Measurements from ENCODE around the gene ADGRG7.

DNA sequence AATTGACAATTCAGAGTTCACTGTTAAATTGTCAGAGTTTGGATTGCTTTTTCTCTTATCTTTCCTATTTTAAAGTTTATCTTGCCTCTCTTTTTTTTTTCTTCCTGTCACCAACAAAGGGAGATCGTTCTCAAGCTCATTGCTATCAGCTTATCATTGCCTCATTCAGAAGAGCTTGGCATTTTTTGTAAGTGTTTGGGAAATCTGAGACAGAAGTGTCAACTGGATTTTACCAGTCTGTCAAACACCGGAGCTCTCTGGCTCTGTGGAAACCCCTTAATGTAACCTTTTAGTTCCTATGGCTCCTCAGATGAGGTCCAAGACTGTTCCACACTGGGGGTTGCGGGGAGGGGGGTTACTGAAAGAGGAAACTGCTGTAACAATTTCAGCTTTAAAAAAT is 89.3 kb downstream of the ADGRG7 start:
- TF ChIP-seq, protein P1, sequence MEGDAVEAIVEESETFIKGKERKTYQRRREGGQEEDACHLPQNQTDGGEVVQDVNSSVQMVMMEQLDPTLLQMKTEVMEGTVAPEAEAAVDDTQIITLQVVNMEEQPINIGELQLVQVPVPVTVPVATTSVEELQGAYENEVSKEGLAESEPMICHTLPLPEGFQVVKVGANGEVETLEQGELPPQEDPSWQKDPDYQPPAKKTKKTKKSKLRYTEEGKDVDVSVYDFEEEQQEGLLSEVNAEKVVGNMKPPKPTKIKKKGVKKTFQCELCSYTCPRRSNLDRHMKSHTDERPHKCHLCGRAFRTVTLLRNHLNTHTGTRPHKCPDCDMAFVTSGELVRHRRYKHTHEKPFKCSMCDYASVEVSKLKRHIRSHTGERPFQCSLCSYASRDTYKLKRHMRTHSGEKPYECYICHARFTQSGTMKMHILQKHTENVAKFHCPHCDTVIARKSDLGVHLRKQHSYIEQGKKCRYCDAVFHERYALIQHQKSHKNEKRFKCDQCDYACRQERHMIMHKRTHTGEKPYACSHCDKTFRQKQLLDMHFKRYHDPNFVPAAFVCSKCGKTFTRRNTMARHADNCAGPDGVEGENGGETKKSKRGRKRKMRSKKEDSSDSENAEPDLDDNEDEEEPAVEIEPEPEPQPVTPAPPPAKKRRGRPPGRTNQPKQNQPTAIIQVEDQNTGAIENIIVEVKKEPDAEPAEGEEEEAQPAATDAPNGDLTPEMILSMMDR (IDR thresholded peaks at IDR 0.05 in 4 of 5, conservative IDR thresholded peaks at IDR 0.05 in 1 of 5), result no peak
- no peak for TF ChIP-seq POLR2A (IDR thresholded peaks at IDR 0.05)

Measured in gastrocnemius medialis (tissue), 4 donors.